ENCODE data around the gene BLOC1S5.

- TF ChIP-seq EZH2 (IDR thresholded peaks at IDR 0.05; ENCODE audit: insufficient read depth, poor library complexity, severe bottlenecking): no peak
- no peak for TF ChIP-seq EZH2phosphoT487 (IDR thresholded peaks at IDR 0.05; ENCODE audit: insufficient read depth, low read depth)
Measured at GRCh38 chr6:8020083-8020482, 44.1 kb downstream of the BLOC1S5 start.
